ENCODE data around the gene FARS2.

GRCh38 chr6:5379647-5380242 lies 118.4 kb downstream of the FARS2 start:
- TF ChIP-seq EP300 (conservative IDR thresholded peaks at IDR 0.05; ENCODE audit: poor library complexity, severe bottlenecking) (no peak), CTCF (IDR thresholded peaks at IDR 0.05; ENCODE audit: poor library complexity, severe bottlenecking) (peak; percentile 47)
